HEK293 (cell line): ENCODE measurements around the gene PIP5K1C.

Experiments
- CTCF ChIA-PET: fragments of 350-600 bp; formaldehyde crosslinking; extraction: SDS; loops from one replicate; lab custom pipeline; 2021; ENCODE audit warnings: antibody characterized with exemption; lab: Yijun Ruan, JAX
- POLR2A ChIA-PET: fragments of 300-600 bp; formaldehyde crosslinking; extraction: SDS; loops from one replicate; lab custom pipeline; 2020; ENCODE audit warnings: antibody characterized with exemption, inconsistent platforms; lab: Yijun Ruan, JAX
- H3K27ac ChIP-seq: fragments of 200-500 bp; sonication (Bioruptor generic); 2 replicates; pipeline ENCODE4 v1.5.1; 2014; ENCODE audit warnings: low read depth, low read length, control low read depth, inconsistent platforms; ENCODE audit errors: extremely low read depth
- H3K36me3 ChIP-seq, 2 experiments: fragments of 200-500 bp in 1 of 2; sonication (Bioruptor generic) in 1 of 2; 1 replicate in 1 of 2; 2 replicates in 1 of 2; pipeline ENCODE4 v1.5.1; 2014 to 2017; ENCODE audit warnings: inconsistent platforms in 2 of 2, low read length in 2 of 2; ENCODE audit not compliant: control insufficient read depth in 2 of 2, insufficient read depth in 1 of 2
- H3K4me1 ChIP-seq: fragments of 200-500 bp; sonication (Bioruptor generic); 2 replicates; pipeline ENCODE4 v1.5.1; 2014; ENCODE audit warnings: mild to moderate bottlenecking, low read length, inconsistent platforms; ENCODE audit not compliant: control insufficient read depth, insufficient read depth
- H3K4me3 ChIP-seq: 2 replicates; pipeline ENCODE4 v1.5.1; 2011; ENCODE audit warnings: low read depth, mild to moderate bottlenecking, control low read depth, low read length, moderate library complexity
- H3K9me3 ChIP-seq: fragments of 200-500 bp; sonication (Bioruptor generic); 2 replicates; pipeline ENCODE4 v1.5.1; 2014; ENCODE audit warnings: low read depth, low read length, inconsistent platforms; ENCODE audit not compliant: control insufficient read depth, insufficient read depth
- HOXC10 ChIP-seq: sonication (generic); formaldehyde crosslinking; IDR thresholded peaks from 2 replicates; pipeline ENCODE4 v1.8.1; 2023; ENCODE audit warnings: mild to moderate bottlenecking, missing genetic modification reagents
- SALL2 ChIP-seq: fragments of 450-650 bp; formaldehyde crosslinking; IDR thresholded peaks from 2 replicates; pipeline ENCODE4 v1.5.0; 2017; ENCODE audit warnings: missing biosample characterization, mild to moderate bottlenecking, missing genetic modification characterization, borderline replicate concordance
- SCRT2 ChIP-seq: fragments of 450-650 bp; formaldehyde crosslinking; IDR thresholded peaks from 2 replicates; pipeline ENCODE4 v1.5.1; 2016; ENCODE audit warnings: missing biosample characterization, missing genetic modification characterization
- SP7 ChIP-seq: fragments of 450-650 bp; formaldehyde crosslinking; IDR thresholded peaks from 2 replicates; pipeline ENCODE4 v1.5.1; 2016; ENCODE audit warnings: missing biosample characterization, missing genetic modification characterization
- TRIM28 ChIP-seq: IDR thresholded peaks from 2 replicates; pipeline ENCODE4 v1.6.1; 2011; ENCODE audit warnings: low read length, control low read depth, borderline replicate concordance
- ZNF140 ChIP-seq: fragments of 450-650 bp; formaldehyde crosslinking; IDR thresholded peaks from 2 replicates; pipeline ENCODE4 v1.5.1; 2016; ENCODE audit warnings: missing biosample characterization, missing genetic modification characterization
- ZNF169 ChIP-seq: fragments of 450-650 bp; formaldehyde crosslinking; IDR thresholded peaks from 2 replicates; pipeline ENCODE4 v1.5.1; 2016; ENCODE audit warnings: missing biosample characterization, missing genetic modification characterization
- ZNF174 ChIP-seq: fragments of 450-650 bp; formaldehyde crosslinking; IDR thresholded peaks from 2 replicates; pipeline ENCODE4 v1.5.0; 2017; ENCODE audit warnings: missing biosample characterization, mild to moderate bottlenecking, missing genetic modification characterization
- TF ChIP-seq, protein P1 (sequence below): fragments of 450-650 bp; formaldehyde crosslinking; IDR thresholded peaks from 2 replicates; pipeline ENCODE4 v1.5.1; 2016; ENCODE audit warnings: missing biosample characterization, missing genetic modification characterization
- TF ChIP-seq, protein P2 (sequence below): fragments of 450-650 bp; formaldehyde crosslinking; IDR thresholded peaks from 2 replicates; pipeline ENCODE4 v1.5.1; 2017; ENCODE audit warnings: missing biosample characterization, missing genetic modification characterization
- TF ChIP-seq, protein P3 (sequence below): fragments of 450-650 bp; formaldehyde crosslinking; IDR thresholded peaks from 2 replicates; pipeline ENCODE4 v1.5.1; 2016; ENCODE audit warnings: missing biosample characterization, missing genetic modification characterization
- TF ChIP-seq, protein P4 (sequence below): fragments of 450-650 bp; formaldehyde crosslinking; IDR thresholded peaks from 2 replicates; pipeline ENCODE4 v1.5.0; 2017; ENCODE audit warnings: missing biosample characterization, missing genetic modification characterization, borderline replicate concordance
- TF ChIP-seq, protein P5 (sequence below): fragments of 450-650 bp; formaldehyde crosslinking; optimal IDR thresholded peaks from 2 replicates; pipeline ENCODE3; 2016; ENCODE audit warnings: missing biosample characterization, mild to moderate bottlenecking, missing genetic modification characterization
- TF ChIP-seq, protein P6 (sequence below): fragments of 450-650 bp; formaldehyde crosslinking; IDR thresholded peaks from 2 replicates; pipeline ENCODE4 v1.5.1; 2017; ENCODE audit warnings: missing biosample characterization, missing genetic modification characterization
- TF ChIP-seq, protein P7 (sequence below): fragments of 450-650 bp; formaldehyde crosslinking; IDR thresholded peaks from 2 replicates; pipeline ENCODE4 v1.5.1; 2016; ENCODE audit warnings: missing biosample characterization, missing genetic modification characterization

Gene PIP5K1C

DNA sequence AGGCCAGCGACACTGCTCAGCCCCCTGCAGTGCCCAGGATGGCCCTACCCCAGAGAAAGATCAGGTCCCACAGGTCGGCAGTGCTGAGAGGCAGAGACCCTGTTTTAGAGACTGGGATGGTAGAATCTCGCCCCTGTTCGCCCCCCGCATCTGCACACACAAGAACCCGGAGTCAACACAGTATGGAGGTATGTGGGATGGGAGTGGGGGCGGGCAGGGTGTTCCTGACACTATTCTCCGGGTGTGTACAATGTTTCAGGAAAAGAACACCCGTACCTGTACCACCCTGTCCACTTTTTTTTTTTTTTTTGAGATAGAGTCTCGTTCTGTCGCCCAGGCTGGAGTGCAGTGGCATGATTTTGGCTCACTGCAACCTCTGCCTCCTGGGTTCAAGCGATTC lies 19.3 kb downstream of the PIP5K1C start:
- TF ChIP-seq, protein P1, sequence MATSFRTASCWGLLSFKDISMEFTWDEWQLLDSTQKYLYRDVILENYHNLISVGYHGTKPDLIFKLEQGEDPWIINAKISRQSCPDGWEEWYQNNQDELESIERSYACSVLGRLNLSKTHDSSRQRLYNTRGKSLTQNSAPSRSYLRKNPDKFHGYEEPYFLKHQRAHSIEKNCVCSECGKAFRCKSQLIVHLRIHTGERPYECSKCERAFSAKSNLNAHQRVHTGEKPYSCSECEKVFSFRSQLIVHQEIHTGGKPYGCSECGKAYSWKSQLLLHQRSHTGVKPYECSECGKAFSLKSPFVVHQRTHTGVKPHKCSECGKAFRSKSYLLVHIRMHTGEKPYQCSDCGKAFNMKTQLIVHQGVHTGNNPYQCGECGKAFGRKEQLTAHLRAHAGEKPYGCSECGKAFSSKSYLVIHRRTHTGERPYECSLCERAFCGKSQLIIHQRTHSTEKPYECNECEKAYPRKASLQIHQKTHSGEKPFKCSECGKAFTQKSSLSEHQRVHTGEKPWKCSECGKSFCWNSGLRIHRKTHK (tag by site-specific recombination), result no peak
- TF ChIP-seq, protein P2, sequence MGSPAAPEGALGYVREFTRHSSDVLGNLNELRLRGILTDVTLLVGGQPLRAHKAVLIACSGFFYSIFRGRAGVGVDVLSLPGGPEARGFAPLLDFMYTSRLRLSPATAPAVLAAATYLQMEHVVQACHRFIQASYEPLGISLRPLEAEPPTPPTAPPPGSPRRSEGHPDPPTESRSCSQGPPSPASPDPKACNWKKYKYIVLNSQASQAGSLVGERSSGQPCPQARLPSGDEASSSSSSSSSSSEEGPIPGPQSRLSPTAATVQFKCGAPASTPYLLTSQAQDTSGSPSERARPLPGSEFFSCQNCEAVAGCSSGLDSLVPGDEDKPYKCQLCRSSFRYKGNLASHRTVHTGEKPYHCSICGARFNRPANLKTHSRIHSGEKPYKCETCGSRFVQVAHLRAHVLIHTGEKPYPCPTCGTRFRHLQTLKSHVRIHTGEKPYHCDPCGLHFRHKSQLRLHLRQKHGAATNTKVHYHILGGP (tag by site-specific recombination), result no peak
- TF ChIP-seq SCRT2 (tag by site-specific recombination), result no peak
- TF ChIP-seq, protein P3, sequence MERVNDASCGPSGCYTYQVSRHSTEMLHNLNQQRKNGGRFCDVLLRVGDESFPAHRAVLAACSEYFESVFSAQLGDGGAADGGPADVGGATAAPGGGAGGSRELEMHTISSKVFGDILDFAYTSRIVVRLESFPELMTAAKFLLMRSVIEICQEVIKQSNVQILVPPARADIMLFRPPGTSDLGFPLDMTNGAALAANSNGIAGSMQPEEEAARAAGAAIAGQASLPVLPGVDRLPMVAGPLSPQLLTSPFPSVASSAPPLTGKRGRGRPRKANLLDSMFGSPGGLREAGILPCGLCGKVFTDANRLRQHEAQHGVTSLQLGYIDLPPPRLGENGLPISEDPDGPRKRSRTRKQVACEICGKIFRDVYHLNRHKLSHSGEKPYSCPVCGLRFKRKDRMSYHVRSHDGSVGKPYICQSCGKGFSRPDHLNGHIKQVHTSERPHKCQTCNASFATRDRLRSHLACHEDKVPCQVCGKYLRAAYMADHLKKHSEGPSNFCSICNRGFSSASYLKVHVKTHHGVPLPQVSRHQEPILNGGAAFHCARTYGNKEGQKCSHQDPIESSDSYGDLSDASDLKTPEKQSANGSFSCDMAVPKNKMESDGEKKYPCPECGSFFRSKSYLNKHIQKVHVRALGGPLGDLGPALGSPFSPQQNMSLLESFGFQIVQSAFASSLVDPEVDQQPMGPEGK (tag by site-specific recombination), result no peak
- no peak for TF ChIP-seq TRIM28
- no peak for TF ChIP-seq ZNF140 (tag by site-specific recombination)
- TF ChIP-seq HOXC10 (CRISPR knock-in tag), result no peak
- H3K9me3 ChIP-seq, result no peaks in the 10 kb centered on the region
- CTCF ChIA-PET, result interaction anchor here (1.0 kb wide), 1 partner anchor 9 kb away, joined by 4 read pairs; no protein-coding TSS in a partner anchor
- peaks cover 0 to 7% of the 10 kb centered on the region in 2 experiments; a peak in 2 of 3 replicates for H3K36me3 ChIP-seq
- no peak overlapping the region for H3K4me3 ChIP-seq
- no peaks in the 10 kb centered on the region for H3K4me1 ChIP-seq
- POLR2A ChIA-PET, result no interaction called here
- no peak overlapping the region for H3K27ac ChIP-seq

DNA sequence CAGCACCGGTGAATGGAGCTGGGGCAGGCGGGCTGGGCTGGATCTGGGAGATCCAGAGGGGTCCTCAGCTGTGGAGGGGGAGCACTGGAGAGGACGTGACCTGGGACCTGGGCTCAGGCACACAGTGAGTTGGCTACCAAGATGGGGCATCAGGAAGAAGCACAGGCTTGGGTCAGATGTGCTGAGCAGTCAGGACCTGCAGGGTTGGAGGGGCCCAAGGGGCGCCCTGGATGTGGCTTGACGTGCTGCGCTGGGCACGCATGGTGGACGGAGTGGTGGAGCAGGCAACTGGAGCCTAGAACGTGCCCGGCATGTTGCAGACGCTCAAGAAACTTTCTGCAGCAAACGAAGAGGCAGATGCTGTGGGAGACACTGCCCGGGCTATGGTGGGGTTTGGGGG lies 20.7 kb downstream of the PIP5K1C start:
- Histone ChIP-seq H3K4me1 (no peaks in the 10 kb centered on the region), H3K9me3 (no peaks in the 10 kb centered on the region), H3K4me3 (no peak overlapping the region), H3K27ac (no peak overlapping the region), H3K36me3 (peaks cover 0 to 7% of the 10 kb centered on the region in 2 experiments; a peak in 2 of 3 replicates)
- no peak for TF ChIP-seq TRIM28
- TF ChIP-seq ZNF169 (tag by site-specific recombination), result no peak
- TF ChIP-seq ZNF174 (tag by site-specific recombination), result no peak
- no peak for TF ChIP-seq SALL2 (tag by site-specific recombination)
- TF ChIP-seq, protein P4, sequence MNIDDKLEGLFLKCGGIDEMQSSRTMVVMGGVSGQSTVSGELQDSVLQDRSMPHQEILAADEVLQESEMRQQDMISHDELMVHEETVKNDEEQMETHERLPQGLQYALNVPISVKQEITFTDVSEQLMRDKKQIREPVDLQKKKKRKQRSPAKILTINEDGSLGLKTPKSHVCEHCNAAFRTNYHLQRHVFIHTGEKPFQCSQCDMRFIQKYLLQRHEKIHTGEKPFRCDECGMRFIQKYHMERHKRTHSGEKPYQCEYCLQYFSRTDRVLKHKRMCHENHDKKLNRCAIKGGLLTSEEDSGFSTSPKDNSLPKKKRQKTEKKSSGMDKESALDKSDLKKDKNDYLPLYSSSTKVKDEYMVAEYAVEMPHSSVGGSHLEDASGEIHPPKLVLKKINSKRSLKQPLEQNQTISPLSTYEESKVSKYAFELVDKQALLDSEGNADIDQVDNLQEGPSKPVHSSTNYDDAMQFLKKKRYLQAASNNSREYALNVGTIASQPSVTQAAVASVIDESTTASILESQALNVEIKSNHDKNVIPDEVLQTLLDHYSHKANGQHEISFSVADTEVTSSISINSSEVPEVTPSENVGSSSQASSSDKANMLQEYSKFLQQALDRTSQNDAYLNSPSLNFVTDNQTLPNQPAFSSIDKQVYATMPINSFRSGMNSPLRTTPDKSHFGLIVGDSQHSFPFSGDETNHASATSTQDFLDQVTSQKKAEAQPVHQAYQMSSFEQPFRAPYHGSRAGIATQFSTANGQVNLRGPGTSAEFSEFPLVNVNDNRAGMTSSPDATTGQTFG (tag by site-specific recombination), result no peak
- TF ChIP-seq, protein P5, sequence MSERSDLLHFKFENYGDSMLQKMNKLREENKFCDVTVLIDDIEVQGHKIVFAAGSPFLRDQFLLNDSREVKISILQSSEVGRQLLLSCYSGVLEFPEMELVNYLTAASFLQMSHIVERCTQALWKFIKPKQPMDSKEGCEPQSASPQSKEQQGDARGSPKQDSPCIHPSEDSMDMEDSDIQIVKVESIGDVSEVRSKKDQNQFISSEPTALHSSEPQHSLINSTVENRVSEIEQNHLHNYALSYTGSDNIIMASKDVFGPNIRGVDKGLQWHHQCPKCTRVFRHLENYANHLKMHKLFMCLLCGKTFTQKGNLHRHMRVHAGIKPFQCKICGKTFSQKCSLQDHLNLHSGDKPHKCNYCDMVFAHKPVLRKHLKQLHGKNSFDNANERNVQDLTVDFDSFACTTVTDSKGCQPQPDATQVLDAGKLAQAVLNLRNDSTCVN (tag by site-specific recombination), result no peak
- TF ChIP-seq, protein P6, sequence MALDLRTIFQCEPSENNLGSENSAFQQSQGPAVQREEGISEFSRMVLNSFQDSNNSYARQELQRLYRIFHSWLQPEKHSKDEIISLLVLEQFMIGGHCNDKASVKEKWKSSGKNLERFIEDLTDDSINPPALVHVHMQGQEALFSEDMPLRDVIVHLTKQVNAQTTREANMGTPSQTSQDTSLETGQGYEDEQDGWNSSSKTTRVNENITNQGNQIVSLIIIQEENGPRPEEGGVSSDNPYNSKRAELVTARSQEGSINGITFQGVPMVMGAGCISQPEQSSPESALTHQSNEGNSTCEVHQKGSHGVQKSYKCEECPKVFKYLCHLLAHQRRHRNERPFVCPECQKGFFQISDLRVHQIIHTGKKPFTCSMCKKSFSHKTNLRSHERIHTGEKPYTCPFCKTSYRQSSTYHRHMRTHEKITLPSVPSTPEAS, result no peak
- no peak for TF ChIP-seq SP7 (tag by site-specific recombination)
- TF ChIP-seq, protein P7, sequence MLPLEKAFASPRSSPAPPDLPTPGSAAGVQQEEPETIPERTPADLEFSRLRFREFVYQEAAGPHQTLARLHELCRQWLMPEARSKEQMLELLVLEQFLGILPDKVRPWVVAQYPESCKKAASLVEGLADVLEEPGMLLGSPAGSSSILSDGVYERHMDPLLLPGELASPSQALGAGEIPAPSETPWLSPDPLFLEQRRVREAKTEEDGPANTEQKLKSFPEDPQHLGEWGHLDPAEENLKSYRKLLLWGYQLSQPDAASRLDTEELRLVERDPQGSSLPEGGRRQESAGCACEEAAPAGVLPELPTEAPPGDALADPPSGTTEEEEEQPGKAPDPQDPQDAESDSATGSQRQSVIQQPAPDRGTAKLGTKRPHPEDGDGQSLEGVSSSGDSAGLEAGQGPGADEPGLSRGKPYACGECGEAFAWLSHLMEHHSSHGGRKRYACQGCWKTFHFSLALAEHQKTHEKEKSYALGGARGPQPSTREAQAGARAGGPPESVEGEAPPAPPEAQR (tag by site-specific recombination), result no peak
- CTCF ChIA-PET, result no interaction called here
- POLR2A ChIA-PET, result no interaction called here
